ACHN (cell line): Measurements from ENCODE around the gene CHN2.

Experiments
- DNase-seq: peaks from one replicate; pipeline ENCODE4 v3.0.0-alpha.2; 2015
- in situ Hi-C: cut with HindIII; loops from 2 replicates; pipeline ENCODE4 v1.10.0; 2017; ENCODE audit warnings: low sequenced_read_pairs, low pct_ligation_motif_present, low pct_unique_long_range_greater_than_20kb

CHN2 gene

GRCh38 chr7:29335188-29336083, 140.9 kb downstream of the CHN2 start:
- DNase-seq: no peak
- in situ Hi-C loops: no loop called here

- in situ Hi-C loops: no loop called here
- no peak for DNase-seq
These were observed 143.1 kb downstream of the CHN2 start for GRCh38 chr7:29337546-29338116.

GRCh38 chr7:29340696-29341095, 146.1 kb downstream of the CHN2 start:
- in situ Hi-C loops: no loop called here
- no peak for DNase-seq

DNA sequence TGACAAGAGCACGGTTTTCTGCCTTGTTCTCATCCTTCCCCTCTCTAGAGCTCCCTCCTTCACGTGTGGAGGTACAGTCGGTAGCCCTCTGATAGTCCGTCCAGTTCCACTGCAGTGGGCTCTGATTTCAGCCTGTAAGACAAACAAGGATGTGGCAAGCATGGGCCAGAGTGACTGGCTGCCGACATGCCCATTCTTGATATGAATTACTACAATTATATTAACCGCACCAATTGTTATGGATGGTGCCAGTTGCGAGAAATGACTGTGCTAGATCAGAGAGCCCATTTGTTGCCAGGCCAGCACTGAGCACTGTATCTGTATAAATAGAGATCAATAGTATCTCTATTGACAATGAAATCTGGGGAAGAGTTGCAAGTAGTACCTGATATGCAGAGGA, 146.6 kb downstream of the CHN2 start:
- DNase-seq: no peak
- in situ Hi-C loops: no loop called here

- in situ Hi-C loops: no loop called here
- DNase-seq: no peak
These were observed 148.2 kb downstream of the CHN2 start for GRCh38 chr7:29342761-29343160.

- no peak for DNase-seq
- in situ Hi-C loops: no loop called here
These were observed 148.8 kb downstream of the CHN2 start for GRCh38 chr7:29343399-29343798.

GRCh38 chr7:29344334-29344978, 149.9 kb downstream of the CHN2 start:
- no peak for DNase-seq
- in situ Hi-C loops: no loop called here

DNA sequence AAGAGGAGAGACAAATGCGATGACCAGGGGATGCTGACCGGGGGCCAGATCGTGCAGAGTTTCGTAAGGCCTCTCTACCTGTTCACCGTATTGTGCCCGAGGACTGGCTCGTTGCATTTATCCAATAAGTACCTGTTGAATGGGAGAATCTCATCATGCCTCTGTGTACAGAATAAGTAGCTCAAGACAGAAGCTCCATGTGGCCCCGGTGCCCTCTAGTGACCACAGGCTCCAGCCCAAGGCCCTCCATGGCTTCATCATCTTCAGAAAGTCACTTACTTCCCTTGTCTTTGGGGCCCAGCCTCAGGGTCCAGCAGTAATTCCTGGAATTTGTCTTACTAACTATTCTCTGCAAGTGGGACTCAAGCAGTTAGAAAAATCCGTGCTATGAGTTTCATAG, 151.0 kb downstream of the CHN2 start:
- in situ Hi-C loops: no loop called here

GRCh38 chr7:29346231-29346978, 151.8 kb downstream of the CHN2 start:
- no peak for DNase-seq
- in situ Hi-C loops: no loop called here

More for the DNA sequence above, 151.0 kb downstream of the CHN2 start:
- peak; percentile 51 for DNase-seq

GRCh38 chr7:29349362-29349761, 154.8 kb downstream of the CHN2 start:
- DNase-seq: no peak

DNA sequence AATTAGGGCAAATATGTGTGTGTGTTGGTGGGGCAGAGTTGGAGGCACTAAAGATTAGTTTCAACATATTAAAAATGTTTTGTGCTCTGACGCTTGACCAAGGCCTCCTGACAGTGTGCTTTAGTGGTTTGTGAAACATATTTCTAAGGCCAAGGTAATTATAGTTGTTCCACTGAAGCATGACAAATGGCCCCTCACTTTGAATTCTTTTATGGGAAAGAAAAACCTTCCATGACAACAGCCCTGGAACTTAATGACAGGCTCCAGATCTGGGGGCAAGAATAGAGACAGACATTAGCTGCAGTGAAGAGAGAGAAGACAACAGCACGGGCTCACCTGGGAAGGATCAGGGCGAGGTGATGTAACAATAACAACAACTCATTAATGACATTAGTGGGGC, 155.8 kb downstream of the CHN2 start:
- DNase-seq: no peak
- in situ Hi-C loops: no loop called here

More at GRCh38 chr7:29349362-29349761, 154.8 kb downstream of the CHN2 start:
- in situ Hi-C loops: no loop called here

DNA sequence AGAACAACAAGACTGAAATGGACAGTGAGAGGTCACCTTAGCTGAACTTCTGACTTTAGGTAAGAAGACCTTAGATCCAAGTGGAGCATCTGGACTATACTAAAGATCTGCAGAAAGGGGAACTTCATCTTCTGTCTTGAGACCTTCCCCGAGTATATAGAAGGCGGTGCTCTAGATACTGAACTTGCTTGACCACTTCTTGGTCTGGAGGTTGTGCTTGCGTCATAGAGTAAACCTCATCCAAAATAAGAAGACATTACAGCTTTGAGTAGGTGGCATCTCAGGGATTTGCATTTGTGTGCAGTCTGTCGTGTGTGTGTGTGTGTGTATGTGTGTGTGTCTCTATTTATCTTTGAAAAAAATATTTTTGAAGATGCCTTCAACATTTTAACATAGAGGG, 157.5 kb downstream of the CHN2 start:
- no peak for DNase-seq
- in situ Hi-C loops: no loop called here

GRCh38 chr7:29353810-29354209, 159.2 kb downstream of the CHN2 start:
- no peak for DNase-seq
- in situ Hi-C loops: no loop called here

- DNase-seq: no peak
- in situ Hi-C loops: no loop called here
These were observed 159.8 kb downstream of the CHN2 start for GRCh38 chr7:29354340-29354739.

- no peak for DNase-seq
- in situ Hi-C loops: no loop called here
These were observed 160.8 kb downstream of the CHN2 start for GRCh38 chr7:29355388-29355787.

GRCh38 chr7:29356631-29357030, 162.1 kb downstream of the CHN2 start:
- no peak for DNase-seq
- in situ Hi-C loops: no loop called here

- in situ Hi-C loops: no loop called here
- no peak for DNase-seq
These were observed 165.0 kb downstream of the CHN2 start for GRCh38 chr7:29359482-29360093.
